C1 segment of cervical spinal cord (tissue), 14 donors: Measurements from ENCODE around the gene PRKCSH.
"Not testable (repeated sequence)": the region's sequence is repeated elsewhere in the genome, so short reads cannot be mapped to it uniquely, and the experiment has no call there.

Source experiments
- DNase-seq, 14 donors: peaks; one replicate each; lab custom pipeline; 2025; lab: John Stamatoyannopoulos, UW

PRKCSH gene

GRCh38 chr19:11435057-11435832 is at the start of gene PRKCSH, which contains the start of gene ODAD3:
Gene PRKCSH (plus strand): TSS chr19:11435635. CDS start chr19:11436118, 483 bp downstream.
Gene ODAD3 (minus strand): TSS chr19:11435121. CDS start chr19:11435016, 105 bp downstream.
- DNase-seq = peak; percentile 98 to 100 (median 100)

- DNase-seq = no peak
Measured at GRCh38 chr19:11387162-11388034, 48.0 kb upstream of the PRKCSH start.

GRCh38 chr19:11390359-11390758 is 45.1 kb upstream of the PRKCSH start:
- DNase-seq = no peak

GRCh38 chr19:11390933-11391680 is 44.3 kb upstream of the PRKCSH start:
- no peak for DNase-seq

GRCh38 chr19:11397089-11397610 is 38.3 kb upstream of the PRKCSH start:
- no peak for DNase-seq

GRCh38 chr19:11399667-11400066 is 35.8 kb upstream of the PRKCSH start:
- DNase-seq = no peak

- DNase-seq = no peak
Measured at GRCh38 chr19:11400798-11401197, 34.6 kb upstream of the PRKCSH start.

GRCh38 chr19:11401808-11402543 is 33.5 kb upstream of the PRKCSH start:
- no peak for DNase-seq

GRCh38 chr19:11404588-11405222 is 30.7 kb upstream of the PRKCSH start:
- DNase-seq = no peak

- DNase-seq = no peak
Measured at GRCh38 chr19:11405846-11406643, 29.4 kb upstream of the PRKCSH start.

- not testable (repeated sequence) for DNase-seq
Measured at GRCh38 chr19:11406703-11407236, 28.7 kb upstream of the PRKCSH start.

- DNase-seq = no peak
Measured at GRCh38 chr19:11408591-11408990, 26.8 kb upstream of the PRKCSH start.

- DNase-seq = no peak
Measured at GRCh38 chr19:11410682-11411081, 24.8 kb upstream of the PRKCSH start.

GRCh38 chr19:11414544-11414943 is 20.9 kb upstream of the PRKCSH start:
- DNase-seq = no peak

- DNase-seq = no peak
Measured at GRCh38 chr19:11416346-11417052, 18.9 kb upstream of the PRKCSH start.

GRCh38 chr19:11418094-11418548 is 17.3 kb upstream of the PRKCSH start:
- DNase-seq = no peak

GRCh38 chr19:11418549-11419506 is 16.6 kb upstream of the PRKCSH start, which contains the start of gene RGL3:
Gene RGL3 (minus strand): TSS chr19:11419314. CDS start chr19:11419278, 36 bp downstream.
- DNase-seq = peak in 5 of 14 donors; percentile 5 to 37 (median 21)
